Activated CD8-positive, alpha-beta T cell treated with anti-CD3 and anti-CD28 coated beads, Interleukin-2, amount 10 ng/mL, durations not matched to agents 7 days and 5 days (primary cell): Measurements from ENCODE around the gene SCOC. TPM values are rescaled to one million over a fixed set of nuclear protein-coding genes. Genes with fewer than 3 reads are reported as not detected.
"Not testable (repeated sequence)": the region's sequence is repeated elsewhere in the genome, so short reads cannot be mapped to it uniquely, and the experiment has no call there.

Experiments used
- ATAC-seq: fragments of 150-1000 bp; cut with Tn5 transposase; one replicate; pipeline ENCODE4 v1.10.0; 2021; ENCODE audit warnings: moderate library complexity
- CTCF ChIA-PET: fragments of 350-600 bp; sonication (Branson Sonifier 250); formaldehyde crosslinking; loops from one replicate; lab custom pipeline; 2021; ENCODE audit warnings: antibody characterized with exemption; lab: Charles Lee
- POLR2A ChIA-PET: fragments of 350-600 bp; sonication (Branson Sonifier 250); formaldehyde crosslinking; loops from one replicate; lab custom pipeline; 2021; ENCODE audit warnings: antibody characterized with exemption; lab: Charles Lee
- DNase-seq: peaks from one replicate; pipeline ENCODE4 v3.0.0-alpha.2; 2020
- H3K27ac Mint-ChIP-seq: one replicate; pipeline ENCODE4 v1.8.0; 2021; ENCODE audit warnings: mild to moderate bottlenecking, mixed read lengths
- H3K27me3 Mint-ChIP-seq: one replicate; pipeline ENCODE4 v1.8.0; 2021; ENCODE audit warnings: low read depth, mixed read lengths
- H3K36me3 Mint-ChIP-seq: one replicate; pipeline ENCODE4 v1.8.0; 2021; ENCODE audit warnings: low read depth, mixed read lengths
- H3K4me1 Mint-ChIP-seq: one replicate; pipeline ENCODE4 v1.8.0; 2021; ENCODE audit warnings: low read depth, mixed read lengths
- H3K4me3 Mint-ChIP-seq: one replicate; pipeline ENCODE4 v1.8.0; 2021; ENCODE audit warnings: mild to moderate bottlenecking, mixed read lengths
- H3K9me3 Mint-ChIP-seq: one replicate; pipeline ENCODE4 v1.8.0; 2022; ENCODE audit warnings: mixed read lengths; ENCODE audit not compliant: insufficient read depth
- total RNA-seq, 2 experiments: library from RNA; stranded (reverse); gene quantifications; one replicate each; pipeline ENCODE4 v1.2.3, GENCODE V29; 2021

Gene SCOC
- total RNA-seq, 2 experiments from 2014 or later = 22.7 to 24.9 TPM

- not testable (repeated sequence) for H3K4me1 Mint-ChIP-seq
- CTCF ChIA-PET = interaction anchor here (1.6 kb wide), 1 partner anchor 53 kb away, joined by 5 read pairs; no protein-coding TSS in a partner anchor
Measured at GRCh38 chr4:140413130-140413969, 39.9 kb downstream of the SCOC start.

GRCh38 chr4:140423106-140423505 is 49.7 kb downstream of the SCOC start:
- Mint-ChIP-seq H3K9me3 (no peaks in the 10 kb centered on the region), H3K4me1 (peaks cover 10% of the 10 kb centered on the region)
- CTCF ChIA-PET = no interaction called here

More at GRCh38 chr4:140413130-140413969, 39.9 kb downstream of the SCOC start:
- H3K27me3 Mint-ChIP-seq, H3K27ac Mint-ChIP-seq, ATAC-seq, H3K36me3 Mint-ChIP-seq, DNase-seq, H3K4me3 Mint-ChIP-seq, H3K9me3 Mint-ChIP-seq, POLR2A ChIA-PET: not testable (repeated sequence)

GRCh38 chr4:140426610-140427105 is 53.2 kb downstream of the SCOC start:
- CTCF ChIA-PET = interaction anchor here (1.2 to 1.5 kb wide), 2 partner anchors 52 to 183 kb away, joined by 3 to 4 read pairs; no protein-coding TSS in a partner anchor
- Mint-ChIP-seq H3K4me1 (peaks cover 10% of the 10 kb centered on the region), H3K27ac (no peak overlapping the region), H3K27me3 (peaks cover 52% of the 10 kb centered on the region), H3K9me3 (no peaks in the 10 kb centered on the region), H3K36me3 (no peaks in the 10 kb centered on the region), H3K4me3 (peak overlapping the region; percentile 76)
- no peak for DNase-seq
- ATAC-seq = peak; percentile 29
- POLR2A ChIA-PET = no interaction called here

More at GRCh38 chr4:140423106-140423505, 49.7 kb downstream of the SCOC start:
- H3K36me3 Mint-ChIP-seq = no peaks in the 10 kb centered on the region
- H3K4me3 Mint-ChIP-seq = no peak overlapping the region
- peaks cover 50% of the 10 kb centered on the region for H3K27me3 Mint-ChIP-seq
- ATAC-seq = no peak
- no peak overlapping the region for H3K27ac Mint-ChIP-seq
- POLR2A ChIA-PET = no interaction called here
- no peak for DNase-seq

- Mint-ChIP-seq H3K4me1 (peaks cover 10% of the 10 kb centered on the region), H3K9me3 (no peaks in the 10 kb centered on the region), H3K27me3 (peaks cover 51% of the 10 kb centered on the region), H3K36me3 (no peaks in the 10 kb centered on the region), H3K27ac (no peak within 1 kb of the TSS), H3K4me3 (peak within 1 kb of the TSS; percentile 76)
- DNase-seq = peak; percentile 65
- ChIA-PET POLR2A (no interaction called here), CTCF (interaction anchor here (0.7 to 1.5 kb wide), 4 partner anchors 10 to 183 kb away, joined by 3 to 4 read pairs (median 4); no protein-coding TSS in a partner anchor)
- ATAC-seq = peak; percentile 92
Measured at GRCh38 chr4:140427106-140427918, 53.9 kb downstream of the SCOC start, which contains the start of gene CLGN. TSS of gene CLGN (minus strand) at chr4:140427648. CDS start at chr4:140413078, 14,570 bp downstream.

GRCh38 chr4:140427919-140428471 is 54.5 kb downstream of the SCOC start:
- peaks cover 10% of the 10 kb centered on the region for H3K4me1 Mint-ChIP-seq
- no peaks in the 10 kb centered on the region for H3K36me3 Mint-ChIP-seq
- no peak overlapping the region for H3K27ac Mint-ChIP-seq
- no peaks in the 10 kb centered on the region for H3K9me3 Mint-ChIP-seq
- DNase-seq (no peak), ATAC-seq (no peak)
- ChIA-PET POLR2A (no interaction called here), CTCF (interaction anchor here (0.7 to 1.2 kb wide), 3 partner anchors 9 to 182 kb away, joined by 3 to 4 read pairs (median 3); no protein-coding TSS in a partner anchor)
- peak overlapping the region; percentile 76 for H3K4me3 Mint-ChIP-seq
- H3K27me3 Mint-ChIP-seq = peaks cover 48% of the 10 kb centered on the region

Other genes starting within 250 kb of the SCOC start
- gene MAML3, start 219.5 kb upstream of the SCOC start, total RNA-seq = 1 to 10 TPM; 4.0 to 4.1 TPM
- gene CLGN, start 54.0 kb downstream of the SCOC start, total RNA-seq = under 1 TPM; 0.11 to 0.13 TPM
- gene MGAT4D, start 124.6 kb downstream of the SCOC start, total RNA-seq = not detected
- 10 to 100 TPM; 13.1 to 15.5 TPM for gene ELMOD2, start 150.5 kb downstream of the SCOC start, total RNA-seq
- not detected for gene UCP1, start 195.3 kb downstream of the SCOC start, total RNA-seq